ENCODE data around the gene PDPN.

PDPN gene

DNA sequence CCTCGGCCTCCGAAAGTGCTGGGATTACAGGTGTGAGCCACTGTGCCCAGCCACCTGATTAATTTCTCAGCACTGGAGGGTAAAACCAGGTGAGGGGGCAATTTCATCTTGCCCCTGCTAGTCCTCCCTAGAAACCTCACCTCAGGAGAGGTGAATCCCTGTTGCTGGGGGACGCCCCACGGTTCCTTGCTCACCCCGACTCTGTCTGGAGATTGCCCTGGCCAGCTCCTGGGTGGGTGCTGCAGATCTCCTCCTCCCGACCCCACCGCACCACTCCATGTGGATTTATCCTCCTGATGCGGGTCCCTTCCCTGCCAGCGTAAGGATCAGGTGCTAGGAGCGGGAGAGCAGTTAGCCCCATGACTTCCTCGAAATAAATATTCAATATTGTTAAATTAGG, 34.9 kb downstream of the PDPN start:
- no peak for TF ChIP-seq CTCF (IDR thresholded peaks at IDR 0.05; ENCODE audit: extremely low read depth, insufficient read depth, missing control alignments)
- in situ Hi-C loops (cut with MboI; ENCODE audit: low pct_unique_long_range_greater_than_20kb, low sequenced_read_pairs, unreplicated experiment), result no loop called here
- no peak for DNase-seq (ENCODE audit: low spot score)

- in situ Hi-C loops (cut with MboI; ENCODE audit: low pct_unique_long_range_greater_than_20kb, low sequenced_read_pairs, unreplicated experiment), result no loop called here
These were observed 36.3 kb downstream of the PDPN start for GRCh38 chr1:13619909-13620308.

GRCh38 chr1:13620825-13621224, 37.2 kb downstream of the PDPN start:
- DNase-seq (ENCODE audit: low spot score), result no peak
- in situ Hi-C loops (cut with MboI; ENCODE audit: low pct_unique_long_range_greater_than_20kb, low sequenced_read_pairs, unreplicated experiment), result no loop called here
- TF ChIP-seq CTCF (IDR thresholded peaks at IDR 0.05; ENCODE audit: extremely low read depth, insufficient read depth, missing control alignments), result no peak

More at GRCh38 chr1:13619909-13620308, 36.3 kb downstream of the PDPN start:
- no peak for TF ChIP-seq CTCF (IDR thresholded peaks at IDR 0.05; ENCODE audit: extremely low read depth, insufficient read depth, missing control alignments)
- no peak for DNase-seq (ENCODE audit: low spot score)

GRCh38 chr1:13622446-13622845, 38.8 kb downstream of the PDPN start:
- DNase-seq (ENCODE audit: low spot score), result no peak
- no peak for TF ChIP-seq CTCF (IDR thresholded peaks at IDR 0.05; ENCODE audit: extremely low read depth, insufficient read depth, missing control alignments)

DNA sequence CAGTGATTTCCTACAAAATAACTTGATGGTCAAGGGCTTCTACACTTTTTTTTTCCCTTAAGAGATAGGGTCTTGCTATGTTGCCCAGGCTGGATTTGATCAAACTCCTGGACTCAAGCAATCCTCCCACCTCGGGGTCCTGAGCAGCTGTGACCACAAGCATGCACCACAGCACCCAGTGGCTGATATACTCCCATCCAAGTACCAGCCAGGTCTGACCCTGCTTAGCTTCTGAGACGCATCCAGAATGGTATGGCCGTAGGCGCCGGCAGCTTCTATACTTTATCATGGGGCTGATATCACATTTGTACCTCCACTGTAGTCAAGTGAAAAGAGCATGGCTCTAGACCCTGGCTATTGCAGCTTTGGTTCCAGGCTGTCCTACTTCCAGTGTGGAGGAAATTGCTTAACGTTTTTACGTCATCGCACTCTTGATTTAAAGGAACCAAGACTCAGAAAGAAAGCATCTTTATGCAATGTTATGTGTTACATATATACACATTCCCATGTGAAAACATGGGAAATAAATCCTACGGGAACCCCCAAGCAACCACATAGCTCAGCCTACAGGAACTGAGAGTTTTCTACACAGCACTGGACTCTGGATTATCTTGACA, 39.5 kb downstream of the PDPN start:
- no peak for TF ChIP-seq CTCF (IDR thresholded peaks at IDR 0.05; ENCODE audit: extremely low read depth, insufficient read depth, missing control alignments)
- in situ Hi-C loops (cut with MboI; ENCODE audit: low pct_unique_long_range_greater_than_20kb, low sequenced_read_pairs, unreplicated experiment), result no loop called here
- DNase-seq (ENCODE audit: low spot score), result no peak

More at GRCh38 chr1:13622446-13622845, 38.8 kb downstream of the PDPN start:
- in situ Hi-C loops (cut with MboI; ENCODE audit: low pct_unique_long_range_greater_than_20kb, low sequenced_read_pairs, unreplicated experiment), result no loop called here

GRCh38 chr1:13624526-13624925, 40.9 kb downstream of the PDPN start:
- TF ChIP-seq CTCF (IDR thresholded peaks at IDR 0.05; ENCODE audit: extremely low read depth, insufficient read depth, missing control alignments), result no peak
- no peak for DNase-seq (ENCODE audit: low spot score)
- in situ Hi-C loops (cut with MboI; ENCODE audit: low pct_unique_long_range_greater_than_20kb, low sequenced_read_pairs, unreplicated experiment), result no loop called here

Measured in GM13977 (cell line).